Heart left ventricle (tissue), 16 donors: Measurements from ENCODE around the gene RPTOR. TPM values are rescaled to one million over a fixed set of nuclear protein-coding genes. Genes with fewer than 3 reads are reported as not detected.
A peak's percentile ranks its signal among the peaks of the same experiment; 100 is the strongest.

Experiments
- ATAC-seq, 4 donors: fragments of 200-7000 bp; cut with Tn5 transposase; one replicate each; pipeline ENCODE4 v1.9.1; 2020 to 2022; ENCODE audit warnings: moderate library complexity in 4 of 4, mild to moderate bottlenecking in 3 of 4, moderate number of reproducible peaks in 1 of 4
- DNase-seq, 5 donors: peaks; one replicate each; pipeline ENCODE4 v3.0.0-alpha.2; 2020
- H3K27ac ChIP-seq, 12 donors: fragments of 200-600 bp; sonication (generic) in 4 of 12; one replicate each; pipeline versions ENCODE4 v1.5.0 to v1.8.0; 2016 to 2022; ENCODE audit warnings: mild to moderate bottlenecking in 2 of 12
- H3K27me3 ChIP-seq, 9 donors: fragments of 200-600 bp; sonication (generic) in 2 of 9; one replicate each; pipeline versions ENCODE4 v1.5.1 to v1.8.0; 2016 to 2022; ENCODE audit warnings: mild to moderate bottlenecking in 3 of 9
- H3K36me3 ChIP-seq, 9 donors: fragments of 200-600 bp; sonication (generic) in 2 of 9; one replicate each; pipeline versions ENCODE4 v1.5.0 to v1.8.0; 2018 to 2022; ENCODE audit warnings: mild to moderate bottlenecking in 2 of 9
- H3K4me1 ChIP-seq, 12 donors: fragments of 200-600 bp; sonication (generic) in 4 of 12; one replicate each; pipeline versions ENCODE4 v1.5.0 to v1.8.0; 2016 to 2022; ENCODE audit warnings: mild to moderate bottlenecking in 3 of 12
- H3K4me3 ChIP-seq, 12 donors: fragments of 200-600 bp; sonication (generic) in 4 of 12; one replicate each; pipeline versions ENCODE4 v1.5.0 to v1.8.0; 2017 to 2022; ENCODE audit warnings: mild to moderate bottlenecking in 9 of 12, moderate library complexity in 4 of 12
- H3K9me3 ChIP-seq, 12 donors: fragments of 200-600 bp; sonication (generic) in 4 of 12; one replicate each; pipeline versions ENCODE4 v1.5.0 to v1.8.0; 2016 to 2022; ENCODE audit warnings: mild to moderate bottlenecking in 1 of 12
- CTCF ChIP-seq, 12 donors: fragments of 200-600 bp; sonication (generic) in 4 of 12; IDR thresholded peaks; one replicate each; pipeline versions ENCODE4 v1.5.0 to v1.8.0; 2018 to 2022; ENCODE audit warnings: antibody characterized with exemption in 12 of 12, mild to moderate bottlenecking in 5 of 12
- POLR2A ChIP-seq, 2 donors: fragments of 450-650 bp; IDR thresholded peaks; one replicate each; pipeline ENCODE4 v1.6.1; 2017; ENCODE audit warnings: antibody characterized with exemption in 2 of 2, mild to moderate bottlenecking in 2 of 2, moderate library complexity in 2 of 2
- WGBS, 4 donors: extraction: QIAGEN DNeasy Blood & Tissue Kit in 2 of 4; methylation state at CpG; one replicate each; pipeline versions ENCODE4 v1.1.5 to v1.1.7; 2013 to 2018; 5-methylcytosine and 5-hydroxymethylcytosine counted together
- intact Hi-C, 10 donors: fragments of 100-400 bp; cut with DNase I; formaldehyde crosslinking; loops; one replicate each; pipeline versions ENCODE4 v1.11.1 to v1.14.2; 2022
- polyA plus RNA-seq, 2 donors: library from polyadenylated mRNA; stranded (reverse); fragments of 200-250 nt; gene quantifications; one replicate each; pipeline ENCODE4 v1.2.3, GENCODE V29; 2013
- total RNA-seq, 9 donors: library from RNA; depleted of rRNA in 2 of 9; stranded (reverse); fragments of >200 nt in 2 of 9; fragmentation: NEBNext Ultra II Directional in 3 of 9; extraction: Animal tissue kit (Norgen Biotek cat#: 25700) in 3 of 9; gene quantifications; one replicate each; pipeline versions ENCODE4 v1.1.0 to v1.2.4, GENCODE V29; 2016 to 2023
- donor health status: ischemic (EF 13 %, LVEDD 7.1; RV severe dilation, severe dysfunction).
- donor health status: healthy with polysubstance abuse.
- donor health status: DM: no; HTN: yes; CAD: no.
- donor health status: DM: no; HTN: no; CAD: no.
- donor health status: ischemic (EF 25% LVEDD 6.9; RV normal size, moderate dysfunction).
- donor health status: ischemic (EF 25% LVEDD 5.7; RV mildly dilated, moderate dysfunction).
- donor health status: healthy.
- donor health status: DM: yes; HTN: yes; CAD: no.
- donor health status: ischemic (EF 35%, LVEDD 5.7; RV mildly dilated, moderate dysfunction).
- donor health status: nonischemic (EF 11% LVEDD 7.7; RV severe dilation, severe dysfunction).
- donor health status: DM: yes; HTN: yes; CAD: no.
- donor health status: PGD.
- donor health status: ischemic (EF 29% LVEDD 5.4; RV normal size, mild dysfunction).
- donor health status: nonischemic (EF 23%, LVEDD 6.1; RV moderate dilation, normal function).

The RPTOR gene
- total and polyA plus RNA-seq, 11 donors: 14.7 to 31.7 (median 26.0) TPM

- peak in 3 of 5 donors; percentile 12 to 53 (median 14) for DNase-seq
Measured at GRCh38 chr17:80921741-80922579, 377.3 kb downstream of the RPTOR start.

GRCh38 chr17:80922580-80923160 lies 378.0 kb downstream of the RPTOR start:
- Histone ChIP-seq H3K4me3 (no peak overlapping the region), H3K27ac (no peak overlapping the region), H3K4me1 (peaks cover 0 to 31% (median 5%) of the 10 kb centered on the region in 12 donors), H3K36me3 (peaks cover 0 to 52% (median 46%) of the 10 kb centered on the region in 9 donors), H3K9me3 (no peaks in the 10 kb centered on the region), H3K27me3 (no peaks in the 10 kb centered on the region)
- DNase-seq (peak in 2 of 5 donors; percentile 18 to 51), ATAC-seq (no peak)
- WGBS, 4 donors: 92 to 94% (median 93%) methylated on average over 33 of the region's 33 CpGs
- TF ChIP-seq CTCF (IDR thresholded peaks at IDR 0.05) (no peak), POLR2A (IDR thresholded peaks at IDR 0.05) (no peak)
- intact Hi-C loops: no loop called here

More at GRCh38 chr17:80921741-80922579, 377.3 kb downstream of the RPTOR start:
- H3K9me3 ChIP-seq: no peaks in the 10 kb centered on the region
- TF ChIP-seq CTCF (IDR thresholded peaks at IDR 0.05) (no peak), POLR2A (IDR thresholded peaks at IDR 0.05) (no peak)
- H3K4me1 ChIP-seq: peaks cover 0 to 29% (median 5%) of the 10 kb centered on the region in 12 donors
- intact Hi-C loops: no loop called here
- H3K4me3 ChIP-seq: no peak overlapping the region
- WGBS, 4 donors: 96 to 98% (median 97%) methylated on average over 24 to 28 of the region's 28 CpGs
- H3K36me3 ChIP-seq: peaks cover 0 to 52% (median 43%) of the 10 kb centered on the region in 9 donors
- no peak overlapping the region for H3K27ac ChIP-seq
- ATAC-seq: no peak
- no peaks in the 10 kb centered on the region for H3K27me3 ChIP-seq

GRCh38 chr17:80923211-80924110 lies 378.8 kb downstream of the RPTOR start:
- no peaks in the 10 kb centered on the region for H3K27me3 ChIP-seq
- peaks cover 0 to 34% (median 7%) of the 10 kb centered on the region in 12 donors for H3K4me1 ChIP-seq
- no peaks in the 10 kb centered on the region for H3K9me3 ChIP-seq
- ATAC-seq (no peak), DNase-seq (peak in 2 of 5 donors; percentile 12 to 28)
- peaks cover 0 to 48% (median 43%) of the 10 kb centered on the region in 9 donors for H3K36me3 ChIP-seq
- H3K4me3 ChIP-seq: no peak overlapping the region
- 97 to 98% (median 97%) methylated on average over 30 to 35 of the region's 35 CpGs for WGBS, 4 donors
- intact Hi-C loops: no loop called here
- H3K27ac ChIP-seq: no peak overlapping the region
- TF ChIP-seq CTCF (IDR thresholded peaks at IDR 0.05): no peak
- no peak for TF ChIP-seq POLR2A (IDR thresholded peaks at IDR 0.05)
